Stimulated activated naive CD8-positive, alpha-beta T cell treated with anti-CD3 and anti-CD28 coated beads, Interleukin-15, Interleukin-2, amounts not matched to agents 100 U/mL and 50 U/mL, for 24 hours (primary cell): Measurements from ENCODE around the gene PRDM16.

Source experiments
- ATAC-seq: fragments of 150-1000 bp; cut with Tn5 transposase; one replicate; pipeline ENCODE4 v1.10.0; 2021
- DNase-seq: peaks from one replicate; pipeline ENCODE4 v3.0.0; 2021

Gene PRDM16

GRCh38 chr1:3308053-3308452 is 239.1 kb downstream of the PRDM16 start:
- DNase-seq = no peak

DNA sequence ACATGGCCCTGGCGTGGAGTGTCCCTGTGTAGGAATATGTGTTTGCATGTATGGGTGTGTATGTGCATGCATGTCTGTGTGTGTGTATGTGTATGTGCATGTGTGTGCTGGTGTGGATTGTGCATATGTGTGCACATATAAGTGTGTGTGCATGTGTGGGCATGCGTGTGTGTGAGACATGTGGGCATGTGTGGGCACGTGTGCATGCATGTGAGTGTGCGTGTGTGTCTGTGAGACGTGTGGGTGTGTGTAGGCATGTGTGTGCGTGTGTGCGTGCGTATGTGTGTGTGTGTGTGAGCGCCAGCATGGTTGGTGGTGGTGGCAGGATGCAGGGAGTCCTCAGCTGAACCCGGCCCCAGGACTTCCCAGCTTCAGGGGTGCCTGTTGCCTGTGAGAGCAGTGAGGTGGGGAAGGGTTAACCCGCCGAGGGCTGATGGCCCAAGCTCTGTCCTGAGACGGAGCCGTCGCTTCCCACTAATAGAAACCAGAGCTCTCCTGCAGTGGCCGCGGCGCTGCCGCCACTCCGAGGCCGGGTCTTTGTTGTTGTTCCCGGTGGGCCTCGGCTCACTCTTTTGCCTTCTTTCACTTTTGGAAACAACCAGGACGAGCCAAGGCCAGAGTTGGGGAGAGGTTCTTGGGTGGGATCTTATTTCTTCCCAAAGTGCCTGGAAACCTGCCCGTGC is 241.9 kb downstream of the PRDM16 start:
- ATAC-seq (no peak), DNase-seq (no peak)

More at GRCh38 chr1:3308053-3308452, 239.1 kb downstream of the PRDM16 start:
- ATAC-seq = no peak

DNA sequence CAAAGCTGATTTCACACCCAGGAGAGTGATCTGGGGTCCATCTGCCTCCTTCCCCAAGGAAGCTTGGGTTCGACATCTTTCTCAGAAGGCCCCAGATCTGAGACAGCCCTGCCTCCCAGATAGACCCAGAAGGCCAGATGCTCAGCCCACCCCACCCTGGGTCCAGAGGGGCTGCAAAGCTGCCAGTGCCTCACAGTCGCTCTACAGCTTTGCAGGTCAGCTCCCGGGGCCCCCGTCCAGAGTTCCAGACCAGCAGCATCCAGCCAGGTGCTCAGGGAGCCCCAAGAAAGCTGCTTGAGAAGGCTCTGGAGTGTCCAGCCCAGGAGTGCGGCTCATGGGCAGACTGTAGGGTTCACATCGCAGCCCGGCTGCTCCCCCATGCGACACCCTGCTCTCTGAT is 242.7 kb downstream of the PRDM16 start:
- DNase-seq = no peak

GRCh38 chr1:3312310-3312897 is 243.4 kb downstream of the PRDM16 start:
- DNase-seq (no peak), ATAC-seq (no peak)

More for the DNA sequence above, 242.7 kb downstream of the PRDM16 start:
- ATAC-seq = no peak

DNA sequence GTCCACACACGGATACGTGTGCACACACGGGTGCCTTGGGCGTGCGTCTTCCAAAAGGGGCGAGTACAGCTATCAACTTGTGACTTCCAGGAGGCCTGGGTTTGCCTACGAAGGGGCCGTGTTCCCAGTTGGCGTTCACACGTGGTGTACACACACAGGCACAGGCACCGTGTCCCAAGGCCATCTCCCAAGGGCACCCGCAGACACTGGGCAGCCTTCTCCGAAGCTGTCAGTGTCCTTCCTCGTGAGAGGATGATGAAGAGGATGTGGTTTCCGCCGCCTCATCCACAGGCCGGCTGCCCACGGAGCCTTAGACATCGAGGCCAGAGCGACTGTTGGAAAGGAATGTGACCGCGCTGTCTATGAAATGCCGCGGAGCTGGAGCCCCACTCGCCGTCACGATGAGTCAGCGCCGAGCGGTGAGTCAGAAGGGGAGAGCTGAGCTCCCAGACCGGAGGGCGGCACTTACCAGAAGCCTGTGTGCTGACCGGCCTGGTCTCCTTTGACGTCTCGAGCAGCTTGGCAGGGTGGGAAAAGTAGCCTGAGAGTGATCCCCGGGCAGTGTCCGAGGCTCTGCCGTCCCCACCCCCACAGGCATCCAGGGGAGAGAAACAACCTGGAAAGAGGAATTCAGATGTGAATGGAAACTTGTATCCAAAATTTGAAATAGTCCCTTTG is 244.0 kb downstream of the PRDM16 start:
- ATAC-seq (peak; percentile 81), DNase-seq (peak; percentile 78)

DNA sequence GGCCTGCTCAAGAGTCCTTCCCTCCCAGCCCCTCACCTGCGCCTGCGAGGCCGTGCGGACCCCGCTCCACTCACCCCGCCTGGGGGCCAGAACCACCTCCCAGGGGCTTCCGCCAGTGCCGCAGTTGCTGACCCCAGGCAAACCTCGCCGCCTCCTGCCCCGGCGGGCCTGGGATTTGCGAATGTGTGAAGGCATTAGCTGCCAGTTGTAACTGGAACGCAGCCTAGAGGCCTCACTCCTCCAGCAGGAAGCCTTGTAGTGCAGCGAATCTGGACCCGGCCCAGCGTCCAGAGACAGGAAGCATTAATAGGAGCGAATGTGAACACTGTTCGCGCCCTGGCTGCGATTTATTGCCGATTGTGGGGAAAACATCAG is 244.6 kb downstream of the PRDM16 start:
- no peak for ATAC-seq
- no peak for DNase-seq

DNA sequence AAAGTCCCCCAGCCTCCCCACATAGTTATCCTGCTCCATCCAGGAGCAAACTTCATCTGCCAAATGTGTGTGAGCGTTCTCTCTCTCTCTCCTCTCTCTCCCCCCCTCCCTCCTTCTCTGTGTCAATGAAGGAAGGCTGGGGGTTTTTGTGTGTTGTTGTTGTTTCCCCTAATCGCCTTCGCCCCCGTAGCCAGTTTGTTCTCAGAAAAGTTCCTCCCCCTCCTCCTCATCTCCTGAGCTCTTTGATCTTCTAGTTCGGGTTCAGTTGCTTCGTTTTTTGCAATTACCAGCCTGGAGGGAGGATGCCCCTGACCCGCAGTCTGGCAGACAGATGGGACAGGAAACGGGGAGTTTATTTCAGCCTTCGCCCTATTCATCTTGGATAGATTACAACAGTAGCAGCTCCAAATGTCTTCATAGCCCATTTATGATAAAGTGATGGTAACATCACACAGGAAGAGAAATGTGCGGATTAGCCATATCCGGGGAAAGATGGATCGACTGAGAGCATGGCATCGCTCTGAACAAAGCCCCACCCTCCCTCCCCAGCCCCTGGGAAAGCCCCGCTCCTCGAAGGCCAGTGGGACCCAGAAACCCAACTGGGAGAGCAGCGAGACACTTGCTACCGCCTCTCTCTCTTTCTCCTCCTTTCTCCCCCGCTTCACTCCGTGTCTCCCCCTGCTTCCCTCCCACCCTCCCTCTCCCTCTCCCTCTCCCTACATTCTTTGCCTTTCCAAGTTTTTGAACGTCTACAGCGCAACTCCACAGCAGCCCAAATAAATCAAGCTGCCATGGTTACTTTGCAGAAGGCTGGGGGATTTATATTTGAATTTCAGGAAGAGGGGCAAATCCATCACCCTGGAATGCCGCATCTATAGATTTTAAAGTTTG is 245.7 kb downstream of the PRDM16 start:
- no peak for DNase-seq
- ATAC-seq = no peak

- no peak for DNase-seq
- ATAC-seq = no peak
These were observed 246.7 kb downstream of the PRDM16 start for GRCh38 chr1:3315399-3316339.

DNA sequence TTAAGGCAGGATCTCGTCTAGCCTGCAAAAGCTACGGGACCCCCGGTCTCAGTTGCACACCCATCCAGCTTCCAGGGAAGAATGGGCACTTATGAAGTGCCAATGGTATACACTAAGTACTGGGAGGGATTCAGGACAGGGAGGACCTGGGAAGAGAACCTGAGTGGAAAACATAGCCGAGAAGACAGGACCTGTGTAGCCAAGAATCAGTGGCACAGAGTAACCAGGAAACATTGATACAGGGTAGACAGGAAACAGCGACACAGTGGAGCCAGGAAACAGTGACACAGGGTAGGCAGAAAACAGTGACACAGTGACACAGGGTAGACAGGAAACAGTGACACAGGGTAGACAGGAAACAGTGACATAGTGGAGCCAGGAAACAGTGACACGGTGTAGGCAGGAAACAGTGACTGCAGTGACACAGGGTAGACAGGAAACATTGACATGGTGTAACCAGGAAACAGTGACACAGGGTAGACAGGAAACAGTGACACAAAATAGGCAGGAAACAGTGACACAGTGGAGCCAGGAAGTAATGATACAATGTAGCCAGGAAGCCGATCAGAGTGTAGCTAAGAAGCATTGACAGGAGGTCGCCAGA is 247.4 kb downstream of the PRDM16 start:
- DNase-seq (no peak), ATAC-seq (peak; percentile 62)

- no peak for DNase-seq
- no peak for ATAC-seq
These were observed 248.5 kb downstream of the PRDM16 start for GRCh38 chr1:3317456-3317855.

DNA sequence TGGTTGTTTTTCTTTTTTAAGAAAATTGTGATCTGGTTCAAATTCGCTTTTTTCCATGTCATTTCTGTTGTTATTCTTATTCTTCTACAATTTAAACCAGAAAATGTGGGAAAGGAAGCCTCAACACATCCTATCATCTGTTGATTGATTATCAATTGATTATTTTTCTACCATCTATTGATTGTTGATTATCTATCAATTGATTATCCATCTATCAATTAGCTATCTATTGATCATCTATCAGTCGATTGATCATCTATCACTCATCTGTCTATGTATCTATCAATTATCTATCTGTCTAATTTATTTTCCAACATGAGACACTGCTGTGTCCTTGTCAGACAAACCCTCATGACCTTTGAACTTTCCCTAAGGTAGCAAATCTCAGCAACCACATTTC is 249.3 kb downstream of the PRDM16 start:
- DNase-seq = no peak
- ATAC-seq = no peak

DNA sequence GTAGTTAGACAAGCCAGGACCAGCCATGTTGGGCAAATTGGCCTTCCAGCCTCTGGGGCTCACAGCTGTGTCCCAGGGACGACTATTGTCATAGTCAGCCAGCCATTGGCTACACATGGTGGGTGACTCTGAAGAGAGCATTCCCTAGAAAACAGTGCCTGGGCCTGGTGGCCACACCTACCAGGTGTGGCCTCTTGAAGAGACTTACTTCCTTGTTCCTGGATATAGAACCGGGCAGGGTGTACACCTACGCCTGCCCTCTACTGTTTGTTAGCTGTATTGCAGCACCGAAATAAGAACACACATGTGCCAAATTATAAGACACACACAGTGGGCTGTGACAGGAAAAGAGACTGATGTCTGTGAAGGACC is 250.9 kb downstream of the PRDM16 start:
- peak; percentile 44 for ATAC-seq
- DNase-seq = peak; percentile 43

- no peak for ATAC-seq
- no peak for DNase-seq
These were observed 251.5 kb downstream of the PRDM16 start for GRCh38 chr1:3320246-3321152.

- ATAC-seq (no peak), DNase-seq (no peak)
These were observed 252.8 kb downstream of the PRDM16 start for GRCh38 chr1:3321559-3322449.

GRCh38 chr1:3322450-3323020 is 253.5 kb downstream of the PRDM16 start:
- DNase-seq = no peak
- ATAC-seq = no peak

DNA sequence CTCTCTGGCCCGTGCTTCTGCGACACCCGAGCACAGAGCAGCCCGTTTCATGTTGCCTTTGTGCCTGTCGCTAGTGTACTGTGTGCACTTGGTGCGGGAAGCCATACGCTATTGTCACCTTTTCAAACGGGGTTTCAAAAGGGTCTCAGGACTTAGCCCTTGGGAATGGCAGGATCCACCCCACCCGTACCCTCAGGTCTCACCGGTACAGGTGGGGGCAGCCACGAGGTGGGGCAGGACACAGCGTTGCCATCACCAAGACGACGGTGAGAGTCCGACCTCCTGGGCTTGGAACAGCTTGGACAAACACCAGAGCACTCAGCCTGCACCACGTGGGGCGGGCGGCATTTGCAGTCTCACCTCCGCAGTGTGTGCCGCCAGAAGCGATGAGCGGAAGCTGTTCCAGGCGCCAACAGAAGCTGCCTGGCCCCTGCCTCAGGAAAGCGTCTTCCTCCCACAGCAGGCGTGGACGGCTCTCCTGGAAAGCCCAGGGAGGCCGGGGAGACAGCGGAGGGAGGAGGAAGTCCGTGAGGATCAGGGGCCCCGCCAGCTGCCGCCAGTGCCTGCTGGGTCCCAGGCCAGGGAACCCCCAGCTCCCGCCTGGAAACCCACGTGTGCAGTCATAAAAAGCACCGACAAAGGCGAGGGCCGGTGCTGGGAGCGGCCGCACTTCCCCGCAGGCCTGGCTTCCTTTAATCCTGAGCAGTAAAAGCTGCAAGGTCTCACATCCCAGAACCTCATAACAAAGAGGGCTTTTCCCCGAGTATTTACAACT is 254.2 kb downstream of the PRDM16 start:
- no peak for ATAC-seq

GRCh38 chr1:3323796-3324703 is 255.0 kb downstream of the PRDM16 start:
- DNase-seq = no peak
- no peak for ATAC-seq

More for the DNA sequence above, 254.2 kb downstream of the PRDM16 start:
- no peak for DNase-seq
